GM19463 (cell line): ENCODE measurements around the gene MMP19.
"Not testable (repeated sequence)": the region's sequence is repeated elsewhere in the genome, so short reads cannot be mapped to it uniquely, and the experiment has no call there.

Experiments used
- ATAC-seq: cut with Tn5 transposase; IDR thresholded peaks from one replicate; pipeline ENCODE4 v1.9.1; 2021; ENCODE audit warnings: mild to moderate bottlenecking, moderate library complexity; ENCODE audit not compliant: unreplicated experiment

The MMP19 gene

GRCh38 chr12:55845361-55845760 lies 2.6 kb upstream of the MMP19 start:
- no peak for ATAC-seq

GRCh38 chr12:55844961-55845360 lies 2.2 kb upstream of the MMP19 start:
- ATAC-seq: no peak

- no peak for ATAC-seq
Observed at GRCh38 chr12:55843431-55843830, 695 bp upstream of the MMP19 start.

GRCh38 chr12:55840581-55841351 lies 2.0 kb downstream of the MMP19 start:
- no peak for ATAC-seq

GRCh38 chr12:55839345-55840140 lies 3.2 kb downstream of the MMP19 start:
- ATAC-seq: no peak

GRCh38 chr12:55838361-55838760 lies 4.4 kb downstream of the MMP19 start:
- ATAC-seq: no peak

- ATAC-seq: not testable (repeated sequence)
Observed at GRCh38 chr12:55834400-55834799, 8.3 kb downstream of the MMP19 start.

- ATAC-seq: no peak
Observed at GRCh38 chr12:55833056-55833455, 9.7 kb downstream of the MMP19 start.

GRCh38 chr12:55831447-55831815 lies 11.3 kb downstream of the MMP19 start:
- ATAC-seq: no peak

- no peak for ATAC-seq
Observed at GRCh38 chr12:55830601-55831446, 11.9 kb downstream of the MMP19 start.

GRCh38 chr12:55829967-55830600 lies 12.7 kb downstream of the MMP19 start:
- peak; percentile 9 for ATAC-seq

- ATAC-seq: no peak
Observed at GRCh38 chr12:55828357-55828756, 14.4 kb downstream of the MMP19 start.

- ATAC-seq: no peak
Observed at GRCh38 chr12:55827806-55828205, 14.9 kb downstream of the MMP19 start.

GRCh38 chr12:55824726-55825125 lies 18.0 kb downstream of the MMP19 start:
- ATAC-seq: no peak

GRCh38 chr12:55823419-55823818 lies 19.3 kb downstream of the MMP19 start:
- ATAC-seq: no peak

- no peak for ATAC-seq
Observed at GRCh38 chr12:55822228-55822627, 20.5 kb downstream of the MMP19 start.

GRCh38 chr12:55820679-55821078 lies 22.1 kb downstream of the MMP19 start:
- ATAC-seq: no peak

- no peak for ATAC-seq
Observed at GRCh38 chr12:55818886-55819285, 23.9 kb downstream of the MMP19 start.

- ATAC-seq: peak; percentile 24
Observed at GRCh38 chr12:55818140-55818728, 24.5 kb downstream of the MMP19 start.

GRCh38 chr12:55817345-55818139 lies 25.2 kb downstream of the MMP19 start, which contains the start of the genes ORMDL2 and SARNP:
TSS of gene ORMDL2 (plus strand) at chr12:55818041. CDS start at chr12:55819000, 959 bp downstream.
TSS of gene SARNP (minus strand) at chr12:55817724. CDS start at chr12:55817701, 23 bp downstream.
- ATAC-seq: peak; percentile 97
